HG02938 (cell line): Measurements from ENCODE around the gene PIK3R1.

Experiments
- ATAC-seq: cut with Tn5 transposase; IDR thresholded peaks from one replicate; pipeline ENCODE4 v1.9.1; 2021; ENCODE audit warnings: mild to moderate bottlenecking, moderate library complexity; ENCODE audit not compliant: unreplicated experiment

PIK3R1 gene

GRCh38 chr5:68215208-68215897 is at the start of gene PIK3R1:
TSS of gene PIK3R1 (plus strand) at chr5:68215756. CDS start at chr5:68226676, 10,920 bp downstream.
- ATAC-seq = peak; percentile 64

GRCh38 chr5:68167195-68167651 is 48.3 kb upstream of the PIK3R1 start:
- ATAC-seq = no peak

GRCh38 chr5:68169903-68170302 is 45.7 kb upstream of the PIK3R1 start:
- ATAC-seq = no peak

DNA sequence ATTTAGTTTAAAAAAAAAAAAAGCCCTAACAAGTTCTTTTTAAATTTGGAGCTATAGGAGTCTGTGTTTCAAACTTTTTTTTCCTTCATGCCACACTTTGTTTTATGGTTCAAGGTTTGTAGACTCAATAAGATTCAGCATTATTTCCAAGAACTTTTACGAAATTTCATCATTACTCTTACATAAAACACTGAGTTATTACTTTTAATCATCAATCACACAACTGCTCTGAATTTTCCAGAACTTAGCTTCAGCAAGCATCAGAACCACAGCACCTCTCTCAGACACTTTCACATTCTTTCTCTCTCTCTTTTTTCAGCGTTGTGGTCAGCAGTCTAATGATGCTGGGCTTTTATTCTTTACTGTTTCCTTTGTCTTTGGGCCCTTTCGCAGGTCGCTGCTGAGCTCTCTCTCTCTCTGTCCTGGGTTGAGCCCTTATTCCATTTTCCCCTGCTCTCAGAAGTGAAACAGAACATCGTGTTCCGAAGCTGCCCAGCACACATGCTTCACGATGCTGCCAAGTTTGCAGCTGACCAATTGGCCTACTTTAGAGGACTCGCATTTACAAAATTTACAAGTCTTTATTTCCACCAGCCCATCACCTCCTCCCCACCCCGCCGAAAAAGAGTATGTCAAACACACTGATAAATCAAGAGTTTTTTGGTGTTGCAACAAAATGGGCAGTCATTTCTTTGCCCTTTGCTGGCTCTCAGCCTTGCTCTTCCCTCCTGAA is 44.6 kb upstream of the PIK3R1 start:
- no peak for ATAC-seq

- ATAC-seq = no peak
Measured at GRCh38 chr5:68172314-68172713, 43.2 kb upstream of the PIK3R1 start.

- no peak for ATAC-seq
Measured at GRCh38 chr5:68173007-68173406, 42.5 kb upstream of the PIK3R1 start.

DNA sequence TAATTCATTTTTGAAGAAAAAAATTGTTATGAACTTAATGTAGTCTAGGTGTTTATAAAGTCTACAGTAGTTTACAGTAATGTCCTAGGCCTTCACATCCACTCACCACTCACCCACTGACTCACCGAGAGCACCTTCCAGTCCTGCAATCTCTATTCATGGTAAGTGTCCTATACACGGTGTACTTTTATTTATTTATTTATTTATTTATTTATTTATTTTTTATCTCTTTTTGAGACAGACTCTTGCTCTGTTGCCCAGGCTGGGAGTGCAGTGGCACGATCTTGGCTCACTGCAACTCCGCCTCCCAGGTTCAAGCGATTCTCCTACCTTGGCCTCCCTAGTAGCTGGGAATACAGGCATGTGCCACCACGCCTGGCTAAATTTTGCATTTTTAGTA is 39.3 kb upstream of the PIK3R1 start:
- ATAC-seq = no peak

- ATAC-seq = no peak
Measured at GRCh38 chr5:68176802-68177479, 38.6 kb upstream of the PIK3R1 start.

DNA sequence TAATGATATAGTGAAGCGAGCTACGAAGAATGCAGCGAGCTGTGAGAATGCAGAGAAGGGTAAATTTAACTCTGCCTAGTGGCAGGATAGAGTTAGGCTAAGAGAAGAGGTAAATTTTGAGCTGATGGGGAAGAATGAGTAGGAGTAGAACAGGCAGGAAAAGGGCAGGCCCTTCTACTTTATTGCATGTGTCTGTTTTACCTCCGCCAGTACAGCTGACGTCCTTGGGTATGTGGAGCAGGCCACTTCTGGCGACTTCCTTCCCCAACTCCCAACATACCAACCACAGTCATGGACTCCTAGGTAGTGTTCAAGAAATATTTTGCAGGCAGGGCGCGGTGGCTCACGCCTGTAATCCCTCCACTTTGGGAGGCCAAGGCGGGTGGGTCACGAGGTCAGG is 37.9 kb upstream of the PIK3R1 start:
- ATAC-seq = no peak

GRCh38 chr5:68178579-68178978 is 37.0 kb upstream of the PIK3R1 start:
- no peak for ATAC-seq

DNA sequence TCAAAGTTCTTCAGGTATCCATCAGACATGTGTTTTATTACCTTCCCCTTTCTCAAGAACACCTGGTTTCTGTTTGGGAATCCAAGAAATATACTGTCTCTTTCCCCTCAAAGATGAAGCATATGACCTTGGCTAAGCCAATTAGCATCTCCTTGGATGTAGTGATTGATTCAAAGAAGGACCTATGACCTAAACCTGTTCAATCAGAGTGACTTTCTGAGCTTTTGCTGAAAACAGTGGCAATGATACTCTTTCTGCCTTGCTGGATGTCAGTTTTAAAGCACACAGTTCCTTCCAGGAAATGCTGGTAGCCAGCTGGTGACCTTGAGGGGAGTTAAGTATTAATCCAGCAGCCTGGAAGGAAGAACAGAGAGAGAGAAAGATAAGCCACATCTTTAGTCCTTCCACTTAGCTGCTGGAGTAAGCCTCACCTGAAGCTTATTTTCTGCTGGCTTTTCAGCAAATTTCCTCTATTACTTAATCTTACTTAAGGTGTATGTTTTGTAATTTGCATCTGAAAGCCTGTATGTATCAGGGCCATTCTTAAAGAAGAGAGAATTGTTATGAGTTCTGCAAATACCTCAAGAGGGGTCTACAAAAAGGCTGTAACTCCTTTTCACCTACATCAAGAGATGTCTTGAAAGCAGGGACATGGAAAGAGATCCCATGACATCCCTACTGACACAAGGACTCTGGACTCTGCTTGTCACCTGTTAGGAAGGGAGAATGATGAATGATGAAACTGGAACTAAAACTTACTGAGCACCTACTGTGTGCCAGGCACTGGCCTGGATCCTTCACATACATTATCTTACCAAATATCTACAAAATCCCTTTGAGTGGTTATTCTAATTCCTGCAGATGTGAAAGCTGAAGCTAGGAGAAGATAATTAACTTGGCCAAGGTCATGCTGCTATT is 35.2 kb upstream of the PIK3R1 start:
- no peak for ATAC-seq

DNA sequence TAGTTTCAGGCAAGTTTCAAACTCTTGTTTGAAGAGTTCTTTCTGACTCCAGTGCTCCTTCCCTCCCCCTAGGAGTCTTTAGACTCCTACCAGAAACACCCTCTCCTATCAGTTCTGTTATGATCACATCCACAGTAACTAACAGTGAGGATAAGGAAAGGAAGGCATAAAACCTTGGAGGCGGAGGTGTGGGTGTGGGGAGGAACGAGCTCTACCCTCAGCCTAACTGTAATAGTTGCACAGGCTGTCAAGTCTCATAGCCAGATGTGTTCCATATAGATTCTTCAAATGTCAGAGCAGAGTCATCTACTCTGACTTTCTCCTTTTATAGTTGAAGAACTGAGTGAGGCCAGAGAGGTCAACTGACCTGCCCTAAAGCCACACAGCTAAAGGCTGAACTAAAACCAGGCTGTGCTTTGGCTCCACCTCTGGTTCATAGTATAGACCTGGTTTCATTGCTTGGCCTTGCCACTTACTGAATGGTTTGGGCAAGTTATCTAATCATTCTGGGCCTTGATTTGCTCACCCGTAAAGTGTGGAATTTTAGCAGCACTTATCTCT is 34.4 kb upstream of the PIK3R1 start:
- ATAC-seq = no peak

DNA sequence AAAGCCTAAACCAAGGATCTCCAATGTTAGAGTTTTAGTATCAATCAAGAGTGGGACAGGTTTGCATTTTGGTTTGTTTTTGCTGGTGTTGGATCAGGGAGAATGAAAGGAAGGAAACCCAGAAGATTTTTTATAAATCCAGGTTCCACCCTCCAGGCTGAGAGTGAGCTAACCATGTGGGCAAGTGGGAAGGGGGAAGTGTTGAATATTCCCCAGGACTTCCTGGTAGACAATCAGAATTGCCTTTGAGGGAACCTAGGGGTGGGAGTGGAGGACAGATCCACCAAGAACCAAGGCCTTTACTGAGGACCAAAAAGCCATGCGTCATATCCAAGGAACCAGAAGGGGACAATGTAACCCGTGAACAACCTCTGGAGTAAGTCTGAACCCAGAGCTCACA is 33.5 kb upstream of the PIK3R1 start:
- no peak for ATAC-seq

DNA sequence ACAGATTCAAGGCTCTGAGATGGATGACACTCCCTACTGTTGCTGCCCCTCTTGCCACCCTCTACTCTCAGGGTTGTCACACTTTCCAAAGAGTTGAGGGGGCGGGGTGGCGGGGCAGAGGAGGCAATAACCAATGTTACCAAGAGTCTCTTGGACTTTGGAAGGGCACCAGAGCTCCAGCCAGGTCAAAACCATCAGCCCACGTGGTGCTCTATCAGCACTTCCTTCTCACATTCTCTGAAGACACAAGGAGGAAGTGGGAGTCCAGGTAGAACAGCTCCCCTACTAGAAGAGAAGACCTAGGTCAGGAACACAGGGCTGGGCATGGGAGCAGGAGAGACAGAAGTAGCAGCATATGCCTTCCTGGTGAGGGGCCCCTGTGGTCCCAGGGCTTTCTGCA is 33.0 kb upstream of the PIK3R1 start:
- no peak for ATAC-seq

- no peak for ATAC-seq
Measured at GRCh38 chr5:68187268-68188055, 28.1 kb upstream of the PIK3R1 start.

DNA sequence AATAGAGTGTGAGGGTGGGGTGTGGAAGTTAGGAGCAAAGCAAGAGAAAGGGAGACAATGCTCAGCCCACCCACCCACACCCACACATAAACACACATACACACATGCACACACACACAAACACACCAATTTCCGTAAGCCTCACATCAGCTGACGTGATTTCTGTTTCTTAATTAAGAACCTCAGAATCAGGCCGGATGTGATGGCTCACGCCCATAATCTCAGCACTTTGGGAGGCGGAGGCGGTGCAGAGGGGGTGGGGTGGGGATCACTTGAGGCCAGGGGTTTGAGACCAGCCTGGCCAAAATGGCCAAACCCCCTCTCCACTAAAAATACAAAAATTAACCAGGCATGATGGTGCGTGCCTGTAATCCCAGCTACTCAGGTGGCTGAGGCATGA is 26.4 kb upstream of the PIK3R1 start:
- no peak for ATAC-seq

DNA sequence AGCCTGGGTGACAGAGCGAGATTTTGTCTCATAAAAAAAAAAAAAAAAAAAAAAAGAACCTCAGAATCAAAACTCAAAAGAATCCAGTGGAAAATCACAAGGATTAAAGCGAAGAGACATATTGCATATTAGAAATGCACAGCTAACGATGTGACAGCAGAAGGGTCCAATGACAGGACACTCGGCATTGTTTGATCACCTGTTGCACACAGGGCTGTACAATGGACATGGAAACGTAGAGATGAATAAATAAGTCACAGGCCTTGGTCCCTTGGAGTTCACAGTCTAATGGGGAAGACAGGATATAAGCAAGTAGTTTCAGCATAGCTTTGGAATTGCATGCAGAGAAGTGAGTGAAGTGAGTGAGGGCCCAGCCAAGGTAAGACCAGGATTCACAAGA is 25.9 kb upstream of the PIK3R1 start:
- ATAC-seq = no peak

DNA sequence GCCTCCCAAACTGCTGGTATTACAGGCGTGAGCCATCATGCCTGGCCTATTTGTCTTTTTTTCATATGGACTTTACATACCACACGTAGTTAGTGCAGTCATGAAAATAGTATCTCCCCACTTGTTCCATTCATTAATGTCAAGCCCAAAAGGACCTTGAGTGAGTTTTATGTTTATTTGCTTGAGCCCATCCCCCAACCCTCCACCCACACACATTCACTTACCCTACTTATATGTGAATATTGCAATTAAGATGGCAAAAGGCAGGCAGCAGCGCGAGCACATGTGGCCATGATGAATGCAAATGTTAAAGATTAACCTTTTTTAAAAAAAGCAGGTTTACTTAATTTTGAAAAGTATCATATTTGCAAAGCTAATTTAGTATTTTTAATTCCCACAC is 24.9 kb upstream of the PIK3R1 start:
- no peak for ATAC-seq

DNA sequence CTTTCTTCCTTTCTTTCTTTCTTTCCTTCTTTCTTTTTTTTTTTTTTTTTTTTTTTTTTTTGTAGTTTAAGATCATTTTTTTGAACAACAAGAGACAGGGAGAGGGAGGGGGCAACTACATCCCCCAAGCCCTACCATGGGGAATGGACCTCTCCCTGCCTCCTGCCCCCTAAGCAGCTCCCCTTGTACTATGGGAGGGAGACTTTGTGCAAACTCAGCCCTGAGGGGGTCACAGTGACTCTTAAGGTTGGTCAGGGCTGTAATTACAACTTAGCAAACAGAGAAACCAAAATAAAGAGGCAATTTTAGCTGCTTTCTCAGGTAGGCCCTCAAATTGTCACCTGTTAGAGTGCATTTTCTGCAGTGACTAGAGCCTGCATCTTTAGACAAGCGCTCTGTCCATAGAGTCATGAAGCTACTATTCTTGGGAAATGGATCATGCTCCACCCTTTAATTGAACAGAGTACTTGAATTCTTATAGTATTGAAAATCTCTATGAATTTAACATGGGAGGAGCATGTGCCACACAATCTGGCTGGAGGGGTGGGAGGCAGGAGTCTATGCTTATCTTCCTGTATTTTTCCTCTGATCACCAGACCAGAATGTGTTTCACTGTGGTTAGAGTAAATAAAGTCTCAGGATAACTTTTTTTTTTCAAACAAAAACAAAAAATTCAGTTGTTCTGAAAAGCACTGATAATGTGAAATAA is 24.3 kb upstream of the PIK3R1 start:
- ATAC-seq = no peak
